GM18502 (cell line): ENCODE data around the gene EIF5B.
"Not testable (repeated sequence)": the region's sequence is repeated elsewhere in the genome, so short reads cannot be mapped to it uniquely, and the experiment has no call there.

Source experiments
- ATAC-seq: cut with Tn5 transposase; IDR thresholded peaks from one replicate; pipeline ENCODE4 v1.9.1; 2021; ENCODE audit warnings: mild to moderate bottlenecking; ENCODE audit not compliant: unreplicated experiment, poor library complexity

The EIF5B gene, protein sequence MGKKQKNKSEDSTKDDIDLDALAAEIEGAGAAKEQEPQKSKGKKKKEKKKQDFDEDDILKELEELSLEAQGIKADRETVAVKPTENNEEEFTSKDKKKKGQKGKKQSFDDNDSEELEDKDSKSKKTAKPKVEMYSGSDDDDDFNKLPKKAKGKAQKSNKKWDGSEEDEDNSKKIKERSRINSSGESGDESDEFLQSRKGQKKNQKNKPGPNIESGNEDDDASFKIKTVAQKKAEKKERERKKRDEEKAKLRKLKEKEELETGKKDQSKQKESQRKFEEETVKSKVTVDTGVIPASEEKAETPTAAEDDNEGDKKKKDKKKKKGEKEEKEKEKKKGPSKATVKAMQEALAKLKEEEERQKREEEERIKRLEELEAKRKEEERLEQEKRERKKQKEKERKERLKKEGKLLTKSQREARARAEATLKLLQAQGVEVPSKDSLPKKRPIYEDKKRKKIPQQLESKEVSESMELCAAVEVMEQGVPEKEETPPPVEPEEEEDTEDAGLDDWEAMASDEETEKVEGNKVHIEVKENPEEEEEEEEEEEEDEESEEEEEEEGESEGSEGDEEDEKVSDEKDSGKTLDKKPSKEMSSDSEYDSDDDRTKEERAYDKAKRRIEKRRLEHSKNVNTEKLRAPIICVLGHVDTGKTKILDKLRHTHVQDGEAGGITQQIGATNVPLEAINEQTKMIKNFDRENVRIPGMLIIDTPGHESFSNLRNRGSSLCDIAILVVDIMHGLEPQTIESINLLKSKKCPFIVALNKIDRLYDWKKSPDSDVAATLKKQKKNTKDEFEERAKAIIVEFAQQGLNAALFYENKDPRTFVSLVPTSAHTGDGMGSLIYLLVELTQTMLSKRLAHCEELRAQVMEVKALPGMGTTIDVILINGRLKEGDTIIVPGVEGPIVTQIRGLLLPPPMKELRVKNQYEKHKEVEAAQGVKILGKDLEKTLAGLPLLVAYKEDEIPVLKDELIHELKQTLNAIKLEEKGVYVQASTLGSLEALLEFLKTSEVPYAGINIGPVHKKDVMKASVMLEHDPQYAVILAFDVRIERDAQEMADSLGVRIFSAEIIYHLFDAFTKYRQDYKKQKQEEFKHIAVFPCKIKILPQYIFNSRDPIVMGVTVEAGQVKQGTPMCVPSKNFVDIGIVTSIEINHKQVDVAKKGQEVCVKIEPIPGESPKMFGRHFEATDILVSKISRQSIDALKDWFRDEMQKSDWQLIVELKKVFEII

DNA sequence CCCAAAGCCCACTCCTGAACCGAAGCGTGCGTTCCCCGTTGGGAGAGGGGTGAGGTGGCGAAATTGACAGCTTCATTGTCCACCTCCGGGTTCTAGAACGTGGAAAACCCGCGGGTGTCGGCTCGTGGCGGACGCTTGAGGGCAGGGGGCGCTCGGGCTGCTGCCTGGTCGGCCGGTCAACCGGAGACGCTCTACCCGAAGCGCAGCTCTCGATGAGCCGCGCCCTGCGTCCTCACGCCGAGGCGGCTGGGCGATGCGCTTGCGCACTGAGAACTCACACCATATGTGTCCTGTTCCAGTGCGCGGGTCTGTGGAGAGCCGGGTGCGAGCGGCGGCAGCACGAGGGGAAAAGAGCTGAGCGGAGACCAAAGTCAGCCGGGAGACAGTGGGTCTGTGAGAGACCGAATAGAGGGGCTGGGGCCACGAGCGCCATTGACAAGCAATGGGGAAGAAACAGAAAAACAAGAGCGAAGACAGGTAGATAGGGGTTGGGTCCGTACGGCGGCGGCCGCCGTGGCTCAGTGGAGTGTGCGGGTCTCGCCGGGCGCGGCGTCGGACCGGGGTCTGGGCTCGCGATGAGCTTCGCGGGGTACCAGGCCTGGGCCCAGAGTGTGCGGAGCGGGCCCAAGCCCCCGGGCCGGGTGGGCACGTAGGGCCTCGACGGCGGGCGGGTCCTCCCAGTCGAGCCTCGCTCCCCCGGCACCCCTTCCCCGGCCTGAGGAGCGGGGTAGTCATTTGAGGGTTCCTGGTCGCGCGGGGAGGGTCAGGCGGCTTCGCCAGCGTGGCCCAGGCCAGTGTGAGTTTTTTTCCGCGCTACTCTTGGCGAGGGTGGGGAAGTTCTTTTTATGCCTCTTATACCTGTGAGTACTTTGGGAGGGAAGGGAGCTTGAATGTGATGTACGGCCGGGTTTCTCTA, at the start of gene EIF5B:
Gene EIF5B, plus strand, starts transcription at position 277 of the 916 bp plus-strand sequence. Its CDS starts 166 bp downstream, at position 443.
- ATAC-seq = peak; percentile 61

GRCh38 chr2:99297994-99298393, 39.2 kb upstream of the EIF5B start:
- ATAC-seq = no peak

- ATAC-seq = no peak
Measured at GRCh38 chr2:99299580-99299979, 37.6 kb upstream of the EIF5B start.

DNA sequence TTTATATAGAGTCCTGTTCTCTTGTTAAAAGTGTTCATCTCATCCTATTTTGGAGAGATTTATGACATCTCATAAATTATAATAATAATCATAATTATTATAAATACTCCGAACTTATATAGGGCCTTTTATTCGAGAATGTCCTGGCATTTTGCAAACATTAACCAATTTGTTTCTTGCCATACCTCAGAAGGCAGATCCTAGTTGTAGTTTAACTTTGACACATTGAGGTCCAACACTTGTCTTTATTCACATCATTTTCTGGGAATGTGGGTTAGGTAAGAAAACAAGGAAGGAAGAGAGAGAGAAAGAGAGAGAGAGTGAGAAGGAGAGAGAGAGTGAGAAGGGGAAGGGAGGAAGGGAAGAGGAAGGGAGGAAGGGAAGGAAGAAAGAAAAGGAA, 36.1 kb upstream of the EIF5B start, which contains the start of gene LYG1:
Gene LYG1, minus strand, starts transcription at position 101 of the 400 bp plus-strand sequence. CDS start 5,527 bp downstream, outside the sequence.
- not testable (repeated sequence) for ATAC-seq

- no peak for ATAC-seq
Measured at GRCh38 chr2:99317161-99317872, 19.9 kb upstream of the EIF5B start.

- not testable (repeated sequence) for ATAC-seq
Measured at GRCh38 chr2:99317873-99318200, 19.4 kb upstream of the EIF5B start.

DNA sequence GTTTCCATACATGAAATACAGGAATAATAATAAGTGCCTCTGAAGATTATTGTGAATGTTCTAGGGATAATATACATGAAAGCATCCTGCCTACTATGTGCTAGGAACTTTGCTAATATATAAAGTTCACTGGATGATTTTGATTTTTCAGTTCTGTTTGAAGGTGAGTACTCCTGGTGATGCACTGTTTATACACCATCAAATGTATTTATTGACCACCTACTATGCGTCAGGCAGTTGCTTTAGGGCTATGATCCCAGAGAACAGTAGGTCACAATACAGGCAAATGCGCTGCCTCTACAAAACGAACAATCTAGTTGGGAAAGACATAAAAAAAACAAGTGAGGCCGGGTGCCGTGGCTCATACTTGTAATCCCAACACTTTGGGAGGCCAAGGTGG, 11.8 kb upstream of the EIF5B start:
- no peak for ATAC-seq

DNA sequence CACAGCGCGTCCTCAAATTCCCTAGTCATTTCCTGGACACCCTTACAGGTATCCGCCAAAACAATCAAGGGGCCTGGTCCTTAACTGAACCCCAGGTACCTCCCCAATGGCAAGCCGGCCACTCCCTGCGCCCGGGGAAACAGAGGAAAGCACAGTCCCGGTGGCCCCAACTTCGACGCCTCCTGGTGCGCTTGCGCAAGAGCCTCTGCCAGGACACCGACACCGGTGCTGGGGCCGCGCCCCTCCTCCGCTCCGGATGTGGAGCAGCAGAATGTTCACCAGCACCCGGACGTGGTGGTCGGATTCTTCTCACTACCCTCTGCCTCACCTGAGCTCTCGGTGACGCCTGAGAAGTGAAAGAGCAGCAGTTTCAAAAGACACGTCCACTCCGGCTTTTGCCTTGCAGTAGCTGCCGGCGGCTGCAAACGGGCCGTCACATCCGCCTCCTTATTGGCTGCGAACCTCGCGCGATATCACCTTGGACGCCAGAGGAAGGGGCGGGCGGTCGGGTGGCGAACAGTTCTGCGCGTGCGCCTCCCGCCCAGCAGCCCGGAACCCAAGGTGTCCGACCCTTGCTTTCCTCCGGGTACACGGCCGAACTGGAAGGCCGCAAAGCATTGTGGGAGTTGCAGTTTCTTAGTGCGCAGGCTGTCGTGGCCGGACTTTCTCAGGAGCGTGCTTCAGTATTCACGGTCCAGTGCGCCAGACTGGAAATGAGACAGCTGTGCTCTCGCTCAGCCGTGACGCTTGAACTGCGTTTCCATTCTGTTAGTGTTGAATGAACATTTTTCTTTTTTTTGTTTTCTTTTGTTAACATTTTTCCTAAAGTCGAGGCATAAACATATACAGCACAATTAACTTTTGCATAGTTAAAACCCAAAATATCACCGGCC, 1.0 kb upstream of the EIF5B start, which contains the start of gene TXNDC9:
Gene TXNDC9, minus strand, starts transcription at position 423 of the 893 bp plus-strand sequence. CDS start 3,123 bp downstream, outside the sequence.
- ATAC-seq = peak; percentile 76

- ATAC-seq = peak; percentile 14
Measured at GRCh38 chr2:99336804-99337112, 431 bp upstream of the EIF5B start.

GRCh38 chr2:99338029-99338585, 918 bp downstream of the EIF5B start:
- no peak for ATAC-seq

DNA sequence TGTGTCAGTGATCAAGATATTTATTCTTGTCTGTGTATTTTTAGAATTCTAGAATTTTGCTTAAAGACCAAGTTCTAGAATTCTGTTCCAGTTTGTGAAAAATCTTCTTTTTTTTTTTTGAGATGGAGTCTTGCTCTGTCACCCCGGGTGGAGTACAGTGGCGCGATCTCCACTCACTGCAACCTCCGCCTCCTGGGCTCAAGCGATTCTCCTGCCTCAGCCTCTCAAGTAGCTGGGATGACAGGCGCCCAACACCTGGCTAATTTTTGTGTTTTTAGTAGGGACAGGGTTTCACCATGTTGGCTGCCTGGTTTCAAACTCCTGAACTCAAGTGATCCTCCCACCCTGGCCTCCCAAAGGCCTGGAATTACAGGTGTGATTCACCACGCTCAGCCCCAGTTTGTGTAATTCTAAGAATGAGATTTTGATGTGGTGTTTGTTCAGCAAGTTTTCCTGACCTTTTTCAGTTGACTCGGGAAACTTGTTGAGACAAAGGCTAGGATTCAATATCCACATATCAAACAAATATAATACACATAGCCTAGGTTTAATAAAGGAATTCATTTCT, 3.6 kb downstream of the EIF5B start:
- no peak for ATAC-seq

DNA sequence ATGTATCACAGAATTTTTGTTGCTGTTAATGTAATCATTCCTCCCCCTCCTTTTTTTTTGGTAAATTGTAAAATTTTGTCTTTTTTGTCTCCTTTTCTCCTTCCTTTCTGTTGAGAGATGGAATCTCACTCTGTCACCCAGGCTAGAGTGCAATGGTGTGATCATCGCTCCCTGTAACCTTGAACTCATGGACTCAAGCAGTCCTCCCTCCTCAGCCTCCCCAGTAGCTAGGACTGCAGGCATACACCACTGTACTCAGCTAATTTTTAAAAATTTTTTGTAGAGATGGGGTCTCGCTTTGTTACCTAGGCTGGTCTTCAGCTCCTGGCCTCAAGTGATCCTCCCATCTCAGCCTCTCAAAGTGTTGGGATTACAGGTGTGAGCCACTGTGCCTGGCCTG, 5.3 kb downstream of the EIF5B start:
- ATAC-seq = no peak

- ATAC-seq = not testable (repeated sequence)
Measured at GRCh38 chr2:99345446-99345845, 8.3 kb downstream of the EIF5B start.

DNA sequence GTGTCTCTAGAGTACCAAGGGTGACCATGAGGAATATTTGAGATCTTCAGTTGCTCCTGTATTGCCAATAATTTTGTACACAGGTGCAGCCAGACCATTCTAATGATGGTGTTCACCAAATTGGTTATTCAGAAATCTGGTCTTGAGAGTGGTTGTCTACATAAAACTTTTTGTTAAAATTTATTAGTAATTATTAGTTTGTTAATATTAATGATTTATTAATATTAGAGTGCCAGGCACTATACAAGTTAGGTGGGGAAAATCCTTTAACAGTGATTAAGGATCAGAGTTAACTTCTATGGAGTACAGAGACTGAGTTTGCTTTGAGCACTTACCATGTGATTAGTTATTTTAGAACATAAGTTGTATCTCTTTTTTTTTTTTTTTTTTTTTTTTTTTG, 9.0 kb downstream of the EIF5B start:
- no peak for ATAC-seq

GRCh38 chr2:99348173-99348572, 11.0 kb downstream of the EIF5B start:
- no peak for ATAC-seq

GRCh38 chr2:99350194-99350593, 13.0 kb downstream of the EIF5B start:
- ATAC-seq = no peak

DNA sequence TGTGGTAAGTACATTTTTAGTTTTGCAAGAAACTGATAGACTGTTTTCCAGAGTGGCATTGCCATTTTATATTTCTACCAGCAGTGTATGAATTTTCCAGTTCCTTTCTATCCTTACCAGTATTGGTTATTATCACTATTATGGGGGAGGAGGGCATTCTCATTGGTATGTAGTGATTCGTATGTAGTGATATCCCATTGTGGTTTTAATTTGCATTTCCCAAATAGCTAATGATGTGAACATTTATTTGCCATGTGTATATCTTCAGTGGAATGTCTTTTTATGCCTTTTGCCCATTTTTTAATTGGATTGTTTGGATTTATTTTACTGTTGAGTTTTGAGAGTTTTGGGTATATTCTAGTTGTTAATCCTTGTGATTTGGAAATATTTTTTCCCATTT, 16.9 kb downstream of the EIF5B start:
- no peak for ATAC-seq
